ENCODE data around the gene TMEM245. TPM values are rescaled to one million over a fixed set of nuclear protein-coding genes. Genes with fewer than 3 reads are reported as not detected.

TMEM245 gene
- total RNA-seq, 1 donor from 2014 or later: 49.7 TPM

GRCh38 chr9:108983885-108984284 is 135.9 kb downstream of the TMEM245 start:
- Histone ChIP-seq H3K4me3 (no peak overlapping the region), H3K27ac (no peak overlapping the region), H3K9me3 (no peaks in the 10 kb centered on the region), H3K4me1 (no peaks in the 10 kb centered on the region), H3K27me3 (no peaks in the 10 kb centered on the region), H3K36me3 (peaks cover 4 to 35% of the 10 kb centered on the region in 2 donors)
- no peak for TF ChIP-seq CTCF (IDR thresholded peaks at IDR 0.05)
- DNase-seq (ENCODE audit: low spot score in 2 of 2): no peak
- intact Hi-C loops (cut with DNase I): no loop called here

- TF ChIP-seq CTCF (IDR thresholded peaks at IDR 0.05): no peak
- Histone ChIP-seq H3K27me3 (no peaks in the 10 kb centered on the region), H3K4me3 (no peak overlapping the region), H3K4me1 (no peaks in the 10 kb centered on the region), H3K36me3 (peaks cover 8 to 40% of the 10 kb centered on the region in 2 donors), H3K27ac (no peak overlapping the region), H3K9me3 (no peaks in the 10 kb centered on the region)
- DNase-seq (ENCODE audit: low spot score in 2 of 2): no peak
- intact Hi-C loops (cut with DNase I): no loop called here
Measured at GRCh38 chr9:108980893-108981292, 138.9 kb downstream of the TMEM245 start.

GRCh38 chr9:108978205-108978604 is 141.5 kb downstream of the TMEM245 start:
- no peak overlapping the region for H3K4me3 ChIP-seq
- H3K4me1 ChIP-seq: peaks cover 0 to 9% of the 10 kb centered on the region in 2 donors
- no peak overlapping the region for H3K27ac ChIP-seq
- no peak for DNase-seq (ENCODE audit: low spot score in 2 of 2)
- intact Hi-C loops (cut with DNase I): no loop called here
- no peaks in the 10 kb centered on the region for H3K27me3 ChIP-seq
- no peaks in the 10 kb centered on the region for H3K9me3 ChIP-seq
- peaks cover 8 to 34% of the 10 kb centered on the region in 2 donors for H3K36me3 ChIP-seq
- no peak for TF ChIP-seq CTCF (IDR thresholded peaks at IDR 0.05)

- H3K27ac ChIP-seq: peak overlapping the region; percentile 22 to 65
- DNase-seq (ENCODE audit: low spot score in 2 of 2): no peak
- no peak for TF ChIP-seq CTCF (IDR thresholded peaks at IDR 0.05)
Measured at GRCh38 chr9:108973895-108974294, 145.9 kb downstream of the TMEM245 start.

GRCh38 chr9:108972626-108973209 is 147.0 kb downstream of the TMEM245 start:
- peaks cover 3 to 4% of the 10 kb centered on the region in 2 donors for H3K36me3 ChIP-seq
- no peak for DNase-seq (ENCODE audit: low spot score in 2 of 2)
- peak overlapping the region; percentile 42 to 65 for H3K27ac ChIP-seq
- H3K9me3 ChIP-seq: no peaks in the 10 kb centered on the region
- intact Hi-C loops (cut with DNase I): loop anchor here (5.0 kb wide), 1 partner anchor 40 kb away; the partner anchor contains the start of gene CTNNAL1
- H3K4me3 ChIP-seq: no peak overlapping the region
- H3K27me3 ChIP-seq: no peaks in the 10 kb centered on the region
- TF ChIP-seq CTCF (IDR thresholded peaks at IDR 0.05): no peak
- peaks cover 0 to 24% of the 10 kb centered on the region in 2 donors for H3K4me1 ChIP-seq

More at GRCh38 chr9:108973895-108974294, 145.9 kb downstream of the TMEM245 start:
- Histone ChIP-seq H3K36me3 (peaks cover 8 to 12% of the 10 kb centered on the region in 2 donors), H3K9me3 (no peaks in the 10 kb centered on the region), H3K27me3 (no peaks in the 10 kb centered on the region), H3K4me1 (peaks cover 0 to 17% of the 10 kb centered on the region in 2 donors), H3K4me3 (no peak overlapping the region)
- intact Hi-C loops (cut with DNase I): loop anchor here (5.0 kb wide), 1 partner anchor 38 kb away; the partner anchor contains the start of gene CTNNAL1

All from ascending aorta (tissue), 2 donors.